Measurements from ENCODE around the gene POLR1A. TPM values are rescaled to one million over a fixed set of nuclear protein-coding genes. Genes with fewer than 3 reads are reported as not detected.

POLR1A gene
- total RNA-seq, 1 experiment from 2014 or later = 47.5 TPM

DNA sequence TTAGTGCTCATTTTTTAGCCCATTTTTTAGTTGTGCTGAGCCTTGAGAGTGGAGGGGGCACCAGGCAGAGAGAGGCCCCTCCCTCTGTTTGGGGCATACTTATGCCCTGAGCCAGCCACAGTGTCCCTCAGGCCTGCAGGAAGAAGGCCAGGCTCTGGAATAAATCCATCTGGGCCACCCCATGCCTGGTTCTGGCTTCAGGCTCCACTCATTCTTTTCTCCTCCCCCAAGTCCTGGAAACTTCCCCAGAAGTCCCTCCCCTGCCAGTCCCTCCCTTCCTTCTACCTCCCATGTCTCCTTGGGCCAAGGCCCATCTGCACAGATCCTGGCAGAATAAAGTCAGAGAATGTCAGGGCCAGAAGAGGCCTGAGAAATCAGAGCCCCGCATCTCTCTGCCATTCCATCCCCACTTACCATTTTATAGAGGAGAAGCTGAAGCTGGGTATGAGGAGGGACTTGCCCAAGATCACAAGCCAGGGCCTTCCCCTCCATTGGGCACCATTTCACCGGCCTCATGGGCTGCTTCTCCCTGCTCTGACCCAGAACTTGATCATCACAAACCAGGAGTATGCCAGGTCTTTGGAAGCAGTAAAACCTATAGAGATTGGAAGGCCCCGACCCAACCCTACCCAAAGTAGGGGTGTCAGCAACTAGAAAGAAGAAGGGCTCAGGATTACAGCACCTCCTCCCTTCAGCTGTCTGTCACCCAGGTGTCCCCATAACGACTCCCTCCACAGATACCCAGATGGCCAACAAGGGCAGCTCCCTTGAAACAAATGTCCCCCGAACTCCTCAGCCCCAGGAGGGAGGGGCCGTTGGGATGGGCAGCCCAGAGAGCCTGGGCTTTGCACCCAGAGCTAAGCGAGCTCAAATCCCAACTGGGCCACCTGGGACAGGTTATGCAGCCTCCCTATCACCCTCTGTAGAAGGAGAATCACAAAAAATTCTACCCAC lies 108.4 kb downstream of the POLR1A start (continued):
- TF ChIP-seq, protein P1, sequence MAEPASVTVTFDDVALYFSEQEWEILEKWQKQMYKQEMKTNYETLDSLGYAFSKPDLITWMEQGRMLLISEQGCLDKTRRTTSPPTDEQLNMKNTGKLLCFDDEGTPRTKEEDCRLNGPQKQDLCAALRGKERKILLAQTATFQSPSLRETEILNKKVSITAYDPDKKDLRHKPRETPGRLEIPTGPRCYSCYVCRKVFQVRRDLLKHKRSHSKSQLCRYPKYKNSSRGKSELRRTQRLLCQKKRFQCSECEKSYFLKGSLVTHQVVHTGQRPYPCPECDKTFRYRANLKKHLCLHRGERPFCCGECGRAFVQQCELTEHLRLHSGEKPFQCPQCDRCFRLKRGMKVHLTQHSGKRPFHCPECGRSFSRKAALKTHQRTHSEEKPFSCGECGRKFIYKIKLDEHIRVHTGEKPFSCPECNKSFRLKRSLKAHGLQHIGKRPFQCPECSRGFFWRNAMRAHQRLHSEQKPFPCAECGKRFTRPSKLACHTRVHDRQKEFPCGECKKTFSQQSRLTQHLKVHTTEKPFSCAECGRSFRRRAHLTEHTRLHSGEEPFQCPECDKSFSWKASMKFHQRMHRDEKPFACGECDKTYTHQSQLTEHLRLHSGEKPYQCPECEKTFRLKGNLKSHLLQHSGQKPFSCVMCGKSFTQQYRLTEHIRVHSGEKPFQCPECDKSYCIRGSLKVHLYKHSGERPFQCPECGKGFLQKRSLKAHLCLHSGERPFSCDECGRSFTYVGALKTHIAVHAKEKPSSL (CRISPR knock-in tag; conservative IDR thresholded peaks at IDR 0.05) = no peak
- no peak for TF ChIP-seq IRF2 (CRISPR knock-in tag; IDR thresholded peaks at IDR 0.05; ENCODE audit: borderline replicate concordance, low read depth)

DNA sequence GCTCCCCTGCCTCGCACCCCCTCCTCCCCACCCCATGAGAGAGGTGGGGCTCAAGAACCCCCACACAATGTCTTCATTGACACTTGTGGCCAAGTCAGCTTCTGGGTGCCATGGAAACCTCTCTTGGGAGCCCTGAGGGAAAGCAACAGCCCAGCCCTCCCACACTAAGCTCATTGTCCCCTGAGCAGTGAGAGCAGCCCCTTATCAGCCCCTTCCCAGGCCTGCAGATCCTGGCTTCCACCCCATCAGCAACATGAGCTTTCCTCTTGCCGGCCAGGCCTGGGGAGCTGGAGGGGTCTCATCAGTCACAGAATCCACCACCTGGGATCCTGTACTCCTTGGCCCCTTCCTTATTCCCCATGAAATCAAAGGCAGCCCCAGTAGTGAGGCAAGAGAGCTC lies 109.1 kb downstream of the POLR1A start:
- CTCF ChIA-PET = interaction anchor here (1.0 kb wide), 1 partner anchor 169 kb away, joined by 3 read pairs; no protein-coding TSS in a partner anchor
- no peak overlapping the region for H3K27ac Mint-ChIP-seq
- H3K9me3 Mint-ChIP-seq = peaks cover 4% of the 10 kb centered on the region
- peaks cover 3% of the 10 kb centered on the region; the same call in 1 of the 2 replicates for H3K36me3 Mint-ChIP-seq
- ATAC-seq (no peak), DNase-seq (ENCODE audit: low spot score) (no peak)
- no peak for TF ChIP-seq PRRX2 (CRISPR knock-in tag; IDR thresholded peaks at IDR 0.05)
- TF ChIP-seq IRF2 (CRISPR knock-in tag; IDR thresholded peaks at IDR 0.05; ENCODE audit: borderline replicate concordance, low read depth) = no peak
- TF ChIP-seq, protein P2, sequence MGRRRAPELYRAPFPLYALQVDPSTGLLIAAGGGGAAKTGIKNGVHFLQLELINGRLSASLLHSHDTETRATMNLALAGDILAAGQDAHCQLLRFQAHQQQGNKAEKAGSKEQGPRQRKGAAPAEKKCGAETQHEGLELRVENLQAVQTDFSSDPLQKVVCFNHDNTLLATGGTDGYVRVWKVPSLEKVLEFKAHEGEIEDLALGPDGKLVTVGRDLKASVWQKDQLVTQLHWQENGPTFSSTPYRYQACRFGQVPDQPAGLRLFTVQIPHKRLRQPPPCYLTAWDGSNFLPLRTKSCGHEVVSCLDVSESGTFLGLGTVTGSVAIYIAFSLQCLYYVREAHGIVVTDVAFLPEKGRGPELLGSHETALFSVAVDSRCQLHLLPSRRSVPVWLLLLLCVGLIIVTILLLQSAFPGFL (CRISPR knock-in tag; IDR thresholded peaks at IDR 0.05; ENCODE audit: borderline replicate concordance) = no peak
- TF ChIP-seq, protein P3, sequence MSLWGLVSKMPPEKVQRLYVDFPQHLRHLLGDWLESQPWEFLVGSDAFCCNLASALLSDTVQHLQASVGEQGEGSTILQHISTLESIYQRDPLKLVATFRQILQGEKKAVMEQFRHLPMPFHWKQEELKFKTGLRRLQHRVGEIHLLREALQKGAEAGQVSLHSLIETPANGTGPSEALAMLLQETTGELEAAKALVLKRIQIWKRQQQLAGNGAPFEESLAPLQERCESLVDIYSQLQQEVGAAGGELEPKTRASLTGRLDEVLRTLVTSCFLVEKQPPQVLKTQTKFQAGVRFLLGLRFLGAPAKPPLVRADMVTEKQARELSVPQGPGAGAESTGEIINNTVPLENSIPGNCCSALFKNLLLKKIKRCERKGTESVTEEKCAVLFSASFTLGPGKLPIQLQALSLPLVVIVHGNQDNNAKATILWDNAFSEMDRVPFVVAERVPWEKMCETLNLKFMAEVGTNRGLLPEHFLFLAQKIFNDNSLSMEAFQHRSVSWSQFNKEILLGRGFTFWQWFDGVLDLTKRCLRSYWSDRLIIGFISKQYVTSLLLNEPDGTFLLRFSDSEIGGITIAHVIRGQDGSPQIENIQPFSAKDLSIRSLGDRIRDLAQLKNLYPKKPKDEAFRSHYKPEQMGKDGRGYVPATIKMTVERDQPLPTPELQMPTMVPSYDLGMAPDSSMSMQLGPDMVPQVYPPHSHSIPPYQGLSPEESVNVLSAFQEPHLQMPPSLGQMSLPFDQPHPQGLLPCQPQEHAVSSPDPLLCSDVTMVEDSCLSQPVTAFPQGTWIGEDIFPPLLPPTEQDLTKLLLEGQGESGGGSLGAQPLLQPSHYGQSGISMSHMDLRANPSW (CRISPR knock-in tag; conservative IDR thresholded peaks at IDR 0.05; ENCODE audit: low read depth) = no peak
- TF ChIP-seq GRHL2 (CRISPR knock-in tag; IDR thresholded peaks at IDR 0.05; ENCODE audit: insufficient replicate concordance, severe bottlenecking) = no peak
- TF ChIP-seq, protein P4, sequence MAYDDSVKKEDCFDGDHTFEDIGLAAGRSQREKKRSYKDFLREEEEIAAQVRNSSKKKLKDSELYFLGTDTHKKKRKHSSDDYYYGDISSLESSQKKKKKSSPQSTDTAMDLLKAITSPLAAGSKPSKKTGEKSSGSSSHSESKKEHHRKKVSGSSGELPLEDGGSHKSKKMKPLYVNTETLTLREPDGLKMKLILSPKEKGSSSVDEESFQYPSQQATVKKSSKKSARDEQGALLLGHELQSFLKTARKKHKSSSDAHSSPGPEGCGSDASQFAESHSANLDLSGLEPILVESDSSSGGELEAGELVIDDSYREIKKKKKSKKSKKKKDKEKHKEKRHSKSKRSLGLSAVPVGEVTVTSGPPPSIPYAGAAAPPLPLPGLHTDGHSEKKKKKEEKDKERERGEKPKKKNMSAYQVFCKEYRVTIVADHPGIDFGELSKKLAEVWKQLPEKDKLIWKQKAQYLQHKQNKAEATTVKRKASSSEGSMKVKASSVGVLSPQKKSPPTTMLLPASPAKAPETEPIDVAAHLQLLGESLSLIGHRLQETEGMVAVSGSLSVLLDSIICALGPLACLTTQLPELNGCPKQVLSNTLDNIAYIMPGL (CRISPR knock-in tag; IDR thresholded peaks at IDR 0.05) = no peak
- TF ChIP-seq TP53 (CRISPR knock-in tag; IDR thresholded peaks at IDR 0.05) = no peak
- no peak for TF ChIP-seq ZNF671 (CRISPR knock-in tag; IDR thresholded peaks at IDR 0.05)
- no peak for TF ChIP-seq NR2C2 (CRISPR knock-in tag; IDR thresholded peaks at IDR 0.05)
- POLR2A ChIA-PET = no interaction called here
- H3K4me1 Mint-ChIP-seq = peaks cover 7% of the 10 kb centered on the region
- no peaks in the 10 kb centered on the region; the same call in 1 of the 2 replicates for H3K27me3 Mint-ChIP-seq (ENCODE audit: low read depth)
- H3K4me3 Mint-ChIP-seq = no peak overlapping the region

DNA sequence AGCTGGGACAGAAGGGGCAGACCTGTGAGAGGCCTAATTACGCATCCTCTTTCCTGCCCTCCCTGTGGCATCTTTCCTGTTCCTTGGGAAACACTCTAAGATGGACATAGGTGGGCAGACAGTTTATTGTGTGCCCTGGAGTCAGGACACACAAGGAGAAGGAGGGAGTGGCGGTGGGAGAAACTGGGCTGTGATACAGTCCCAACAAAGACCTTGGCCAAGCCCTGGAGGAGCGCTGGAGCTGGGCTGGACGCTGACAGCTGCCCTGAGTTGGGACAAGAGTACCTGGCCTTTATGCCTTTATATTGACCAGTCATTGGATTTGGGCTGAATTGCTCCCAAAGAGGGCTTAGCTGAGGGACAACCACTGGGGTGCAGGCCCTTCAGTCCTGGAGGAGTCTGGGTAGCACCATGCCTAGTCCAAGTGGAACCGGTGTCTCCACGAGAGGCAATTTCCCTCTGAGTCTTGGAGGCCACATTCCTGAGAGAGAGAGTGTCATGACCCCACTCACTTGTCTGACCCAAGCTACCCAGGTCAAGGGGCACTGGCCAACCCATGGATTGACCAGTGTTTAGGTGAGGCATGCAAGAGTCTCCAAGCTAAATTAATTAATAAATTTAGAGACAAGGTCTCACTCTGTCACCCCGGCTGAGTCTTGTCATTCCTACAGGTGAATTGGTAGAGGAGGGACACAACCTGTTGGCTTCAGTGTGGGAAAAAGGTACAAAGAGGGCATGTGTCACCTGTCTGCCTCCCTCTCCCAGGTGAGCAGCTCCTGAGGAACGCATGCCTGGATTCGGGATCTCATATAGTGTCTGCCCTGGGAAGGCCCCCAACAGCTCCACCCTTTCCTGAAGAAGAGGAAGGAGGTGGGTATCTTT lies 109.8 kb downstream of the POLR1A start:
- H3K36me3 Mint-ChIP-seq = peaks cover 3% of the 10 kb centered on the region; the same call in 1 of the 2 replicates
- H3K4me1 Mint-ChIP-seq = peaks cover 7% of the 10 kb centered on the region
- H3K27ac Mint-ChIP-seq = no peak overlapping the region
- ChIA-PET POLR2A (no interaction called here), CTCF (interaction anchor here (1.0 kb wide), 1 partner anchor 168 kb away, joined by 3 read pairs; no protein-coding TSS in a partner anchor)
- ATAC-seq = no peak
- no peak for TF ChIP-seq TEAD1 (CRISPR knock-in tag; IDR thresholded peaks at IDR 0.05)
- TF ChIP-seq ZNF416 (CRISPR knock-in tag; IDR thresholded peaks at IDR 0.05) = no peak
- TF ChIP-seq ZNF121 (CRISPR knock-in tag; IDR thresholded peaks at IDR 0.05) = no peak
- no peak for TF ChIP-seq ZNF671 (CRISPR knock-in tag; IDR thresholded peaks at IDR 0.05)
- TF ChIP-seq, protein P5, sequence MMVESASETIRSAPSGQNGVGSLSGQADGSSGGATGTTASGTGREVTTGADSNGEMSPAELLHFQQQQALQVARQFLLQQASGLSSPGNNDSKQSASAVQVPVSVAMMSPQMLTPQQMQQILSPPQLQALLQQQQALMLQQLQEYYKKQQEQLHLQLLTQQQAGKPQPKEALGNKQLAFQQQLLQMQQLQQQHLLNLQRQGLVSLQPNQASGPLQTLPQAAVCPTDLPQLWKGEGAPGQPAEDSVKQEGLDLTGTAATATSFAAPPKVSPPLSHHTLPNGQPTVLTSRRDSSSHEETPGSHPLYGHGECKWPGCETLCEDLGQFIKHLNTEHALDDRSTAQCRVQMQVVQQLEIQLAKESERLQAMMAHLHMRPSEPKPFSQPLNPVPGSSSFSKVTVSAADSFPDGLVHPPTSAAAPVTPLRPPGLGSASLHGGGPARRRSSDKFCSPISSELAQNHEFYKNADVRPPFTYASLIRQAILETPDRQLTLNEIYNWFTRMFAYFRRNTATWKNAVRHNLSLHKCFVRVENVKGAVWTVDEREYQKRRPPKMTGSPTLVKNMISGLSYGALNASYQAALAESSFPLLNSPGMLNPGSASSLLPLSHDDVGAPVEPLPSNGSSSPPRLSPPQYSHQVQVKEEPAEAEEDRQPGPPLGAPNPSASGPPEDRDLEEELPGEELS (CRISPR knock-in tag; IDR thresholded peaks at IDR 0.05) = no peak
- TF ChIP-seq TP53 (CRISPR knock-in tag; IDR thresholded peaks at IDR 0.05) = no peak
- no peak for TF ChIP-seq MYBL2 (CRISPR knock-in tag; IDR thresholded peaks at IDR 0.05)
- no peak for TF ChIP-seq ZNF138 (CRISPR knock-in tag; conservative IDR thresholded peaks at IDR 0.05)
- TF ChIP-seq ZNF232 (CRISPR knock-in tag; IDR thresholded peaks at IDR 0.05) = no peak
- TF ChIP-seq SMAD4 (CRISPR knock-in tag; IDR thresholded peaks at IDR 0.05) = no peak
- no peak overlapping the region for H3K4me3 Mint-ChIP-seq
- no peaks in the 10 kb centered on the region; the same call in 1 of the 2 replicates for H3K27me3 Mint-ChIP-seq (ENCODE audit: low read depth)
- no peak for DNase-seq (ENCODE audit: low spot score)
- peaks cover 4% of the 10 kb centered on the region for H3K9me3 Mint-ChIP-seq
